ENCODE data around the gene PTRH1.

PTRH1 gene

DNA sequence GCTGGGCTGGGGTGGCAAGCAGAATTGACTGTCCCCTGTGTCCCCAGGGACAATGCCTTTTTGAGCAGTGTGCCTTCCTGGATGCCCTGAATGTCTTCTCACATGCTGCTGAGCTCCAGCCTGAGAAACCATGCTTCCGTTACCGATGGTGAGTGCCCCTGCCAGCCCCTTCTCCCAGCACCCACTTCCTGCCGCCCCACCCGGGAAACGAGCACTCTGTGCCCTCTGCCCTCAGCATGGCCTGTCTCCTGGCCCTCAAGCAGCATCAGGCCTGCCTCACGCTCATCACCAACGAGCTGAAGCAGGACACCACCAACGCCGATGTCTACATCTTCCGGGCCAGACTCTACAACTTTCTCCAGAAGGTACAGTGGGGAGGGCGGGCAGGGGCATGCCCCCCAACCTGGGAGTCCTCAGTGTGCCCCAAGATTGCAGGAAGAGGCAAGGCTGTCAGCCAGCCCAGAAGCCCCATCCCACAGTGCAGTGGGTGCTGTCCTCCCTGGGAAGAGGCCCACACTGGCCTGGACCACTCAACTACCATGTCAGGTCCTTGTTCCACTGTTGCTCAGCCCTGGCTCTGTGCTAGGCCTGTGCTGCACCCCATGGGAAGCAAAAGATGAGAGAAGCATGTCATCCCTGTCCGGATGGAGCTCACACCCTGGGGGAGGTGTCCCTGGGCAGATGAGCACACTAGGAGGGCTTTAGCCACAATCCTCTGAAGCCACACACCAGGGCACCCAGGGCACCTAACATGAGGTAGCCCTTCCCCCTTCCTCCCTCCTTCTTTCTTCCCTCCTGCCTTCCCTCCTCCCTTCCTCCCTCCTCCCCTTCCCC lies 4.8 kb upstream of the PTRH1 start:
- no peak for DNase-seq (ENCODE audit: insufficient read length, low spot score)
- no peak for FAIRE-seq
- no peak for TF ChIP-seq POLR2A (IDR thresholded peaks at IDR 0.05; ENCODE audit: low read depth, low read length)

DNA sequence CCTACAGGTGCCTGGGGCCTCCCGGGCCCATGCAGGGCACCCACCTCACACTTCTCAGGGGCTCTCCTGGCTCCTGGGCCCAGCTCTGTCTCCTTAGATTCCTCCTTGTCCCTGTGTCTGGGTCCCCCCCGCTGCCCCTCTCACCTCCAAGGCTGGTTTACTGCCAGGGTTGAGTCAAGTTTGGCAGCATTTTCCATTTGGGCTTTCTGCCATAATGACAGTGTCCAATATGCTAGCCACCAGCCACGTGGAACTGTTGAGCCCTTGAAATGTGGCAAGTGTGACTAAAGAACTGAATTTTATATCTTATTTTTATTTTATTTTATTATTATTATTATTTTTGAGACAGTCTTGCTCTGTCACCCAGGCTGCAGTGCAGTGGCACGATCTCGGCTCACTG lies 2.3 kb upstream of the PTRH1 start:
- no peak for TF ChIP-seq POLR2A (IDR thresholded peaks at IDR 0.05; ENCODE audit: low read depth, low read length)
- DNase-seq (ENCODE audit: insufficient read length, low spot score), result no peak
- no peak for FAIRE-seq

DNA sequence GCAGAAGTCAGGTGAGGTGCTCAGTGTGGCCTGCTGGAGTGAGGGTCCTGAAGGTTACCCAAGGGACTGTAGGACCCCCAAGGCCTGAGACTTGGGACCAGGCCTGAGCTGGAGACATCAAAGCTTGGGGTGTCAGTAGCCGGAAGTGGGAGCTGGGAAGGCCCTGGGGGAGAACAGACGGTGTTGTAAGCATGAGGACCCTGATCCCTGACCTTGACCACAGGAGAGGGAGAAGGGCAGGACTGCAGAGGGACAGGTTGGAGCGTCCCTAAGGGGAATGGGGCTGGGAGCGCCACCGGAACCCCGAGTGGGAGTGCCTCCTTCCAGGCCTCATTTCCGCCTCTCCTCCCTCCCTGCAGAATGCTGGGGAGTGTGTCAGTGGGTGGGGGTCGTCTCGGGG lies 949 bp upstream of the PTRH1 start:
- no peak for TF ChIP-seq POLR2A (IDR thresholded peaks at IDR 0.05; ENCODE audit: low read depth, low read length)
- no peak for DNase-seq (ENCODE audit: insufficient read length, low spot score)
- FAIRE-seq, result no peak

DNA sequence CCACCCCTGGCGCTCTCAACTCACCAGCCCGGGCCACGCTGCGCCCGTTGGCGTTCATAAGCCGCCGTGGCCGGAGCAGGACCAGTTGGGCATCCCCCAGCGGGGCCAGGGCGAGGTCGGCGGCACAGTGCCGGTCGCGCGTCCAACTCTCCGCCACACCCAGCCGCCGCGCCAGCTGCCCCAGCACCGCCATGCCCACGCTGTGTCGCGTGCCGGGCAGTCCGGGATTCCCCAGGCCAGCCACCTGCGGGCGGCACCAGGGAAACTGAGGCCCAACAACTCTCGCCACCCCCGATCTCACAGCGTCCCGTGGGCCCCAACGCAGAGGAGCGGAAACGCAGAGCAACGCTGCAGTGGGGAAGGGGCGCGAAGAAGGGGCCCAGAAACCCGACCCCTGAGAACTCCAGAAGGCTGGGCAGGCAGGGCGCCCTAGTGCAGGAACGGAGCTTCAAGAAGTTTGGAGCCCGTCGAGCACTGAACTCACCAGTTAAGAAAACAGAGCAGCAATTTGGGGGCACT lies 453 bp downstream of the PTRH1 start:
- DNase-seq (ENCODE audit: insufficient read length, low spot score) (peak; percentile 56), FAIRE-seq (no peak)
- TF ChIP-seq POLR2A (IDR thresholded peaks at IDR 0.05; ENCODE audit: low read depth, low read length), result no peak

DNA sequence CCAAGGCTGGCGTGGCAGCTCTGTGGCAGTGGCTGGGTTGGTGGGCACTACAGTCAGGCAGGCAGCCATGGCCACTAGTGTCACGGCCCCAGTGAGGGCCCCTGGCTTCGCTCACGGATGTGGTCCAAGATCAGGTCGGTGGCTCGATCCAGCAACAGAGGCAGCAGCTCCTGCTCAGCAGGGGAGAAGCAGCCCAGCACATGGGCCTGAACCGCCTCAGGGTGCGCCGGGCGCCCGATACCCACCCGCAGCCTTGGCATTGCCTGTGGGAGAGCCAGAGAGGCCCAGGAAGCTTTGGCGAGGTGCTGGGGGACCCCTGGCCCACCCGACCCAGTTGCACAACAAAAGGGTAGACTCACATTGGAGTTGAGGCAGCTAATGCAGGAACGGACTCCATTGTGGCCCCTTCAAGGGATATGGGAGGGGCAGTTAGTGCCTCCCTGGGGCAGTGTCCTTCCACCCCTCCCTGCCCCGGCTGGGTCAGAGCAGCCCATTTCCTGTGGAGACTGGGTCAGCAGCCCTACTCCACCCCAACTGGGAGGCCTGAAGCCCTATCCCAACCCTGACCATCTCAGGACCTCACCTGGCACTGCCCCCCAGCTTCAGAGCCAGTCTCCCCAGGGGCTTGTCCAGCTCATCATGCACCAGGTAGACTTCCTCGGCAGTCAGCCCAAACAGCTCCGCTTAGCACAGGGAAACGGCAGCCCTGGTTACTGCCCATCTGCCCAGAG lies 1.3 kb downstream of the PTRH1 start:
- TF ChIP-seq POLR2A (IDR thresholded peaks at IDR 0.05; ENCODE audit: low read depth, low read length), result no peak
- DNase-seq (ENCODE audit: insufficient read length, low spot score) (peak; percentile 61), FAIRE-seq (no peak)

DNA sequence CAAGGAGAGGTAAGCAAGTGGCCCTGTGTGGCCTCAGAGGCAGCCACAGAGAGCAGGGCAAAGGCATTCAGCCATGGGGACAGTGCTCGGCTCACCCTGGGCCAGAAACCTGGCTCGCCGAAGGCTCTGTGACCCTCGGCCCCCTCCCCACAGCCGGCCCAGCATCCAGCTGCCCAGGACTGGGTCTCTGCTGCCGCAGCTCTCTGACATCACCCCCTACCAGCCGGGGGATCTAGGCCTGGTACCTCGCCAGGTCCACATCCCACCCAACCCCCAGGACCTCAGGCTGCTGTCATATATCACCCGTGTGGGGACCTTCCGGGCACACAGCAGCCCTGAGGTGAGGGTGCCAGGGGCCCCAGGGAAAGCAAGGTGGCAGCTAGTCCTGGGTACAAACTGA lies 2.6 kb downstream of the PTRH1 start:
- TF ChIP-seq POLR2A (IDR thresholded peaks at IDR 0.05; ENCODE audit: low read depth, low read length), result no peak
- FAIRE-seq, result no peak
- no peak for DNase-seq (ENCODE audit: insufficient read length, low spot score)

DNA sequence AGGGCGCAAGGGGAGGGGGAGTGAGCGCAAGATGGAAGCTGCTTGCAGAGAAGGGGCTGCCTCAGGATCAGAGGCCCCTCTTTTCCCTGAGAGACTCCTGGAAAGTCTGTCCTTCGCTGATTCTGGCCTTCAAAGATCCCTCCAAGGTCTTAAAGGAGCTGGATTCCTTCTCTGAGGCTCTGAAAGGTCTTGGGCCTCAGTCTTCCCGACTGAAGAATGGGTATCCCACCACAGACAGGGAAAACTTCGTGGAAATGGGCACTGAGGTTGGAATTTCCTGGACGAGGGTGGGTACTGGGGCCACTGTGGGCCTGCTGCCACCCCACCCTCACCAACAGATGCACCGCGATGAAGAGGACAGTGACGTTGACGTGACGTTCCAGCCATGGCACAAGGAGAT lies 3.1 kb downstream of the PTRH1 start:
- no peak for FAIRE-seq
- DNase-seq (ENCODE audit: insufficient read length, low spot score), result no peak
- TF ChIP-seq POLR2A (IDR thresholded peaks at IDR 0.05; ENCODE audit: low read depth, low read length), result no peak

DNA sequence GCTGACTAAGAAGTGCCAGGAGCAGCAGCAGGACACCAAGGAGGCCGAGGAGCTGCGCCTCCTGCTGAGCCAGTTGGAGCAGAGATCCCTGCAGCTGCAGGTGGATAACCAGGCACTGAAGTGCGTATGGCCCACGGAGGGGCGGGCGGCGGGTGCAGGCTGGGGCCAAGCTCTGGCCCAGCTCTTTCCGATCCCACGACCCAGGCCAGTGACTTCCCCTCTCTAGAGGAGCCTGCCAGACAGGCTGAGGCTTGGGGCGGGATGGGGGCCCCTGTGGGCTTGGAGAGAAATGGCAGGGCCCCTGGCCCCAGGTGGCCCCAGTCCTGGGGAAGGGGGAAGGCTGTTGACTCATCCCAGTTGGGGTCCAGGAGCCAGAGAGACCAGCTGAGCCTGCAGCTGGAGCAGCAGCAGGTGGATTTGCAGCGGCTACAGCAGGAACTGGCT lies 3.6 kb downstream of the PTRH1 start:
- DNase-seq (ENCODE audit: insufficient read length, low spot score), result no peak
- no peak for FAIRE-seq
- TF ChIP-seq POLR2A (IDR thresholded peaks at IDR 0.05; ENCODE audit: low read depth, low read length), result no peak

DNA sequence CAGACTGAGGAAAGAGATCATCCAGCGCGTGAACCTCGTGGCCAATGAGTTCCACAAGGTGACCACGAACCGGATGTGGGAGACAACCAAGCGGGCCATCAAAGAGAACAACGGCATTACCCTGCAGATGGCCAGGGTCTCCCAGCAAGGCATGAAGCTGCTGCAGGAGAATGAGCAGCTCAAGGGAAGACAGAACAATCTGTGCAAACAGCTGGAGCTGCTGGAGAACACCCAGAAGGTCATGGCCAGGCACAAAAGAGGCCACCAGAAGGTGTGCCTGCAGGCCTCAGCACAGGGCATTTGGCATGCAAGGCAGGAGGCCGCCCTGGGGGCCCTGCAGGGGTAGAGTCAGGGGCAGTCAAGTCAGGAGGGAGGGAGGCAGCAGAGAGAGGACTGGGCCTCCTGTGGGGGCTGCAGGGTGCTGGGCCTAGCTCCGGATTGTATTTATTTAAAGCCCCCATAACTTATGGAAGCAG lies 4.2 kb downstream of the PTRH1 start:
- no peak for DNase-seq (ENCODE audit: insufficient read length, low spot score)
- FAIRE-seq, result no peak
- no peak for TF ChIP-seq POLR2A (IDR thresholded peaks at IDR 0.05; ENCODE audit: low read depth, low read length)

DNA sequence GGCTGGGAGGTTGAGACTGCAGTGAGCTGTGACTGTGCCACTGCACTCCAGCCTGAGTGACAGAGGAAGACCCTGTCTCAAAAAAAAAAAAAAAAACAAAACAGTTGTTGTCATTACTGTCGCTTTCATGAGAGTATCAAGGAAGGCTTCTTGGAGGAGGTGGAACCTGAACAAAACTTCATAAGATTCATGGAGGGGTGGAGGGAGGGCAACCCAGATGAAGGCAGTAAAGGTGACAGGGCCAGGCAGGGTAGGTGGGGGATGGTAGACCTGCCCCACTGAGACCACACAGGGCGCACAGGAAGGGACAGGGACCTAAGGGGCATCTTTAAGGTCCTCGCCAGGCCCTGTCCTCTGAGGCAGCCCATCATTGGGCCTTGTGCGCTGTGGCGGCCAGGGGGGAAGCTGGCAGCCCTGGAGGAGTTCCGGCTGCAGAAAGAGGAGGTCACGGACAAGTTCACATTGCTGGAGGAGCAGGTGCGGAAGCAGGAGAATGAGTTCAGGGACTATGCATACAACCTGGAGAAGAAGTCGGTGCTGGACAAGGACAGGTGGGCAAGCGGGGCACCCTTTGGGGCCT lies 5.2 kb downstream of the PTRH1 start:
- no peak for TF ChIP-seq POLR2A (IDR thresholded peaks at IDR 0.05; ENCODE audit: low read depth, low read length)
- no peak for FAIRE-seq
- DNase-seq (ENCODE audit: insufficient read length, low spot score), result no peak

DNA sequence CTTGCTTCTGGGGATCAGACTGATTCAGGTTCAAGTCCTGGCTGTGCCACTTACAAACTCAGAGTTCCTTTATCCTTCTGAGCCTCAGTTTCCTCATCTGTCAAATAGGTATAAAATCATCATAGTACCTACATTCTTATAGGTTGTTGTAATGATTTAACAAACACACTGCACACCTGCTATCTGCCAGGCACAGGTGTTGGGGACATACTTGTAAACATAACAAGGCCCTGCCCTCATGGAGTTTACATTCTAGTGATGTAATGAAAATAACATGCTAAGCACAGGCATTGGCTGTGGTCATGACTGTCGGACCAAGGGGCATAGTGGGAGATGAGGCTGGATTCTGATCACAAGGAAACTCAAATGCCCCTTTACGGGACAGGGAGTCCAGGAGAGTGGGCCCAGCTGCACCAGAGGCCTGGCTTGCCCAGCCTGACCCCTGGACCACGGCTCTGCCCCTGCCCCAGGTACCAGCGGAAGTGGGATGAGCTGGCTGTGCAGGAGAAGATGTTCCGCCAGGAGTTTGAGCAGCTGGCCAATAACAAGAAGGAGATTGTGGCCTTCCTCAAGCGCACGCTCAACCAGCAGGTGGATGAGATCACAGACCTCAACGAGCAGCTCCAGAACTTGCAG lies 6.4 kb downstream of the PTRH1 start:
- no peak for TF ChIP-seq POLR2A (IDR thresholded peaks at IDR 0.05; ENCODE audit: low read depth, low read length)
- FAIRE-seq, result no peak

DNA sequence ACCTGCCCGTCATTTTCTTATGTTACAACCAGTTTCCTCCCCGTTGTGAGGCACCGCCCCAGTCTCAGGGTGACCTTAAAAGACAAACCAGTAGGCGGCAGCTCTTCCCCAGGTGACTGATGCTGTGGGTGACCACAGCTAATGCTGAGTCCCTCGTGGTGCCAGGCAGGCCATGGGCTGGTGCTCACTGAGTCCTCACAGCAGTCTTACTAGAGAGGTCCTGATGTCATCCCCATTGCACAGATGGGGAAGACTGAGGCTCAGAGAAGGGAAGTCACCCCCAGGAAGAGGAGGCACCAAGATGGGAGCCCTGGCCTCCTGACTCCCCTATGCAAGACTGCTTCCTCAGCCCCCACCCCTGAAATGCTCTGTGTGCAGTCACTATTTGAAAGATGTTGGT lies 7.7 kb downstream of the PTRH1 start:
- no peak for TF ChIP-seq POLR2A (IDR thresholded peaks at IDR 0.05; ENCODE audit: low read depth, low read length)
- DNase-seq (ENCODE audit: insufficient read length, low spot score) (no peak), FAIRE-seq (no peak)

More for the DNA sequence above, 6.4 kb downstream of the PTRH1 start:
- no peak for DNase-seq (ENCODE audit: insufficient read length, low spot score)

DNA sequence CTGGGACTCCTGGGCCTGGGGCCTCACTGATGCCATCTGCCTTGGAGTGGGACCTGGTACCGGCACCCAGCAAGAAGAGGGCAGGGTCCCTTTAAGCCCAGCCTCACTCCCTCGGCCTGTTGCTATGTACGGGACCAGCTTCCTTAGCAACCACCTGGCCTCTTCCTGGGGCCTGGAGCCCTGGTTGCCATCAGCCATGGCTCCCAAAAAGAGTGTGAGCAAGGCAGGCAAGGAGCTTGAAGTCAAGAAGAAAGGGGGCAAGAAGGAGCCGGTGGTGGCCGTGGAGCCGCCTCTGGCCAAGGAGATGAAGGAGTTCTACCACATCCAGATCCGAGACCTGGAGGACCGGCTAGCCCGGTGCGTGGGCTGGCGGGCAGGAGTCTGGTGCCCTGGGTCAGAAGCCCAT lies 8.6 kb downstream of the PTRH1 start, which contains the start of gene CFAP157:
CFAP157 (plus strand) TSS at position 153 of the 406 bp plus-strand sequence; CDS start at position 197, 44 bp downstream.
- DNase-seq (ENCODE audit: insufficient read length, low spot score) (peak; percentile 77), FAIRE-seq (no peak)
- no peak for TF ChIP-seq POLR2A (IDR thresholded peaks at IDR 0.05; ENCODE audit: low read depth, low read length)
